ENCODE data around the gene GPR22.

GPR22 gene

DNA sequence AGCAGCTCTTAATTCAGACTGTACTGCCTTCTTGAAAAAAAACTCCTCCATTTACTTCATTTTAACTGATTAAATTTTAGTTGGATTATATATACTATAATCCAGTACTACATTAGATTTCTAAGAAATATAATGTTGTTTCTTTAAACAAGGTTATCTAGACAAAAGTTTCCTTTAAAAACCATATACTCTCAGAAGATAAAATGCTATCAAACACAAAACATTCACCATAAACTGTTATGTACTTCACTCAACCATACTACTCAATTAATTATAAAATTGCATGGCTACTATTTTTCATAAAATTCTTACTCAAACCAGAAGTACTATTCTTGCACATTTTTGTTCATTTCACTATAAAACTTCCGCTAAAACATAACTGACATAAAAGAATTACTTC, 12.7 kb downstream of the GPR22 start:
- no peak for ATAC-seq

DNA sequence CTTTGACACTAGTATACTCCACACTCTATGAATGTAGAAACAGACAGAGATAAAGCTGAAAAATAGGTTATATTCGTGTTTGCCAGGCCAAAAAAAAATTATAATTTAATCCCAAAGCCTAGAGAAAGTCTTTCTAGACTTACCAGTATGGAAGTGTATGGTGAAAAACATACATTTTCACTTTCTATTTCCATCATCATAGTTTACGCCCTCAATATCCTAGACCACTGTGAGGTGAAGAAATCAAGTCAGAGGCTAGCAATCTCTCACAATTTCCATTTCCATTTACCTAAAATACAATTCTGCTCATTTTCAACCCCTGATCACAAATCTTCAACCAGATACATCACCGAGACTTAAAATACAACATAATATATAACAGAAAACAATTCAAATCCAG, 16.2 kb downstream of the GPR22 start:
- TF ChIP-seq, protein P1, sequence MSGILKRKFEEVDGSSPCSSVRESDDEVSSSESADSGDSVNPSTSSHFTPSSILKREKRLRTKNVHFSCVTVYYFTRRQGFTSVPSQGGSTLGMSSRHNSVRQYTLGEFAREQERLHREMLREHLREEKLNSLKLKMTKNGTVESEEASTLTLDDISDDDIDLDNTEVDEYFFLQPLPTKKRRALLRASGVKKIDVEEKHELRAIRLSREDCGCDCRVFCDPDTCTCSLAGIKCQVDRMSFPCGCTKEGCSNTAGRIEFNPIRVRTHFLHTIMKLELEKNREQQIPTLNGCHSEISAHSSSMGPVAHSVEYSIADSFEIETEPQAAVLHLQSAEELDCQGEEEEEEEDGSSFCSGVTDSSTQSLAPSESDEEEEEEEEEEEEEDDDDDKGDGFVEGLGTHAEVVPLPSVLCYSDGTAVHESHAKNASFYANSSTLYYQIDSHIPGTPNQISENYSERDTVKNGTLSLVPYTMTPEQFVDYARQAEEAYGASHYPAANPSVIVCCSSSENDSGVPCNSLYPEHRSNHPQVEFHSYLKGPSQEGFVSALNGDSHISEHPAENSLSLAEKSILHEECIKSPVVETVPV (CRISPR knock-in tag; IDR thresholded peaks at IDR 0.05), result no peak
- no peak for TF ChIP-seq ISL1 (CRISPR knock-in tag; IDR thresholded peaks at IDR 0.05)
- no peak for TF ChIP-seq CSDC2 (CRISPR knock-in tag; IDR thresholded peaks at IDR 0.05)
- no peak for TF ChIP-seq ZNF565 (CRISPR knock-in tag; conservative IDR thresholded peaks at IDR 0.05; ENCODE audit: low read depth)
- TF ChIP-seq BACH2 (CRISPR knock-in tag; IDR thresholded peaks at IDR 0.05; ENCODE audit: borderline replicate concordance), result no peak
- TF ChIP-seq ZNF70 (CRISPR knock-in tag; IDR thresholded peaks at IDR 0.05), result no peak
- no peak for TF ChIP-seq ZC3H10 (CRISPR knock-in tag; IDR thresholded peaks at IDR 0.05)
- TF ChIP-seq, protein P2, sequence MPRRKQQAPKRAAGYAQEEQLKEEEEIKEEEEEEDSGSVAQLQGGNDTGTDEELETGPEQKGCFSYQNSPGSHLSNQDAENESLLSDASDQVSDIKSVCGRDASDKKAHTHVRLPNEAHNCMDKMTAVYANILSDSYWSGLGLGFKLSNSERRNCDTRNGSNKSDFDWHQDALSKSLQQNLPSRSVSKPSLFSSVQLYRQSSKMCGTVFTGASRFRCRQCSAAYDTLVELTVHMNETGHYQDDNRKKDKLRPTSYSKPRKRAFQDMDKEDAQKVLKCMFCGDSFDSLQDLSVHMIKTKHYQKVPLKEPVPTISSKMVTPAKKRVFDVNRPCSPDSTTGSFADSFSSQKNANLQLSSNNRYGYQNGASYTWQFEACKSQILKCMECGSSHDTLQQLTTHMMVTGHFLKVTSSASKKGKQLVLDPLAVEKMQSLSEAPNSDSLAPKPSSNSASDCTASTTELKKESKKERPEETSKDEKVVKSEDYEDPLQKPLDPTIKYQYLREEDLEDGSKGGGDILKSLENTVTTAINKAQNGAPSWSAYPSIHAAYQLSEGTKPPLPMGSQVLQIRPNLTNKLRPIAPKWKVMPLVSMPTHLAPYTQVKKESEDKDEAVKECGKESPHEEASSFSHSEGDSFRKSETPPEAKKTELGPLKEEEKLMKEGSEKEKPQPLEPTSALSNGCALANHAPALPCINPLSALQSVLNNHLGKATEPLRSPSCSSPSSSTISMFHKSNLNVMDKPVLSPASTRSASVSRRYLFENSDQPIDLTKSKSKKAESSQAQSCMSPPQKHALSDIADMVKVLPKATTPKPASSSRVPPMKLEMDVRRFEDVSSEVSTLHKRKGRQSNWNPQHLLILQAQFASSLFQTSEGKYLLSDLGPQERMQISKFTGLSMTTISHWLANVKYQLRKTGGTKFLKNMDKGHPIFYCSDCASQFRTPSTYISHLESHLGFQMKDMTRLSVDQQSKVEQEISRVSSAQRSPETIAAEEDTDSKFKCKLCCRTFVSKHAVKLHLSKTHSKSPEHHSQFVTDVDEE (CRISPR knock-in tag; IDR thresholded peaks at IDR 0.05), result no peak
- TF ChIP-seq TCF4 (CRISPR knock-in tag; IDR thresholded peaks at IDR 0.05; ENCODE audit: borderline replicate concordance), result no peak
- no peak for TF ChIP-seq RARB (CRISPR knock-in tag; IDR thresholded peaks at IDR 0.05)
- TF ChIP-seq, protein P3, sequence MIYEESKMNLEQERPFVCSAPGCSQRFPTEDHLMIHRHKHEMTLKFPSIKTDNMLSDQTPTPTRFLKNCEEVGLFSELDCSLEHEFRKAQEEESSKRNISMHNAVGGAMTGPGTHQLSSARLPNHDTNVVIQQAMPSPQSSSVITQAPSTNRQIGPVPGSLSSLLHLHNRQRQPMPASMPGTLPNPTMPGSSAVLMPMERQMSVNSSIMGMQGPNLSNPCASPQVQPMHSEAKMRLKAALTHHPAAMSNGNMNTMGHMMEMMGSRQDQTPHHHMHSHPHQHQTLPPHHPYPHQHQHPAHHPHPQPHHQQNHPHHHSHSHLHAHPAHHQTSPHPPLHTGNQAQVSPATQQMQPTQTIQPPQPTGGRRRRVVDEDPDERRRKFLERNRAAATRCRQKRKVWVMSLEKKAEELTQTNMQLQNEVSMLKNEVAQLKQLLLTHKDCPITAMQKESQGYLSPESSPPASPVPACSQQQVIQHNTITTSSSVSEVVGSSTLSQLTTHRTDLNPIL (CRISPR knock-in tag; IDR thresholded peaks at IDR 0.05; ENCODE audit: low read depth), result no peak
- TF ChIP-seq PPARA (CRISPR knock-in tag; IDR thresholded peaks at IDR 0.05; ENCODE audit: borderline replicate concordance), result no peak
- TF ChIP-seq TOX (CRISPR knock-in tag; IDR thresholded peaks at IDR 0.05; ENCODE audit: borderline replicate concordance), result no peak
- TF ChIP-seq ZNF8 (CRISPR knock-in tag; IDR thresholded peaks at IDR 0.05), result no peak
- TF ChIP-seq, protein P4, sequence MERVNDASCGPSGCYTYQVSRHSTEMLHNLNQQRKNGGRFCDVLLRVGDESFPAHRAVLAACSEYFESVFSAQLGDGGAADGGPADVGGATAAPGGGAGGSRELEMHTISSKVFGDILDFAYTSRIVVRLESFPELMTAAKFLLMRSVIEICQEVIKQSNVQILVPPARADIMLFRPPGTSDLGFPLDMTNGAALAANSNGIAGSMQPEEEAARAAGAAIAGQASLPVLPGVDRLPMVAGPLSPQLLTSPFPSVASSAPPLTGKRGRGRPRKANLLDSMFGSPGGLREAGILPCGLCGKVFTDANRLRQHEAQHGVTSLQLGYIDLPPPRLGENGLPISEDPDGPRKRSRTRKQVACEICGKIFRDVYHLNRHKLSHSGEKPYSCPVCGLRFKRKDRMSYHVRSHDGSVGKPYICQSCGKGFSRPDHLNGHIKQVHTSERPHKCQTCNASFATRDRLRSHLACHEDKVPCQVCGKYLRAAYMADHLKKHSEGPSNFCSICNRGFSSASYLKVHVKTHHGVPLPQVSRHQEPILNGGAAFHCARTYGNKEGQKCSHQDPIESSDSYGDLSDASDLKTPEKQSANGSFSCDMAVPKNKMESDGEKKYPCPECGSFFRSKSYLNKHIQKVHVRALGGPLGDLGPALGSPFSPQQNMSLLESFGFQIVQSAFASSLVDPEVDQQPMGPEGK (CRISPR knock-in tag; IDR thresholded peaks at IDR 0.05; ENCODE audit: borderline replicate concordance), result no peak
- TF ChIP-seq OSR1 (CRISPR knock-in tag; IDR thresholded peaks at IDR 0.05), result no peak
- no peak for TF ChIP-seq SNAI2 (CRISPR knock-in tag; IDR thresholded peaks at IDR 0.05)
- TF ChIP-seq, protein P5, sequence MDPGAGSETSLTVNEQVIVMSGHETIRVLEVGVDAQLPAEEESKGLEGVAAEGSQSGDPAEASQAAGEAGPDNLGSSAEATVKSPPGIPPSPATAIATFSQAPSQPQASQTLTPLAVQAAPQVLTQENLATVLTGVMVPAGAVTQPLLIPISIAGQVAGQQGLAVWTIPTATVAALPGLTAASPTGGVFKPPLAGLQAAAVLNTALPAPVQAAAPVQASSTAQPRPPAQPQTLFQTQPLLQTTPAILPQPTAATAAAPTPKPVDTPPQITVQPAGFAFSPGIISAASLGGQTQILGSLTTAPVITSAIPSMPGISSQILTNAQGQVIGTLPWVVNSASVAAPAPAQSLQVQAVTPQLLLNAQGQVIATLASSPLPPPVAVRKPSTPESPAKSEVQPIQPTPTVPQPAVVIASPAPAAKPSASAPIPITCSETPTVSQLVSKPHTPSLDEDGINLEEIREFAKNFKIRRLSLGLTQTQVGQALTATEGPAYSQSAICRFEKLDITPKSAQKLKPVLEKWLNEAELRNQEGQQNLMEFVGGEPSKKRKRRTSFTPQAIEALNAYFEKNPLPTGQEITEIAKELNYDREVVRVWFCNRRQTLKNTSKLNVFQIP (CRISPR knock-in tag; IDR thresholded peaks at IDR 0.05; ENCODE audit: borderline replicate concordance, low read depth), result no peak
- TF ChIP-seq ZFP30 (CRISPR knock-in tag; IDR thresholded peaks at IDR 0.05), result no peak

More for the DNA sequence above, 12.7 kb downstream of the GPR22 start:
- TF ChIP-seq ESRRG (CRISPR knock-in tag; IDR thresholded peaks at IDR 0.05), result no peak
- TF ChIP-seq OSR1 (CRISPR knock-in tag; IDR thresholded peaks at IDR 0.05), result no peak
- TF ChIP-seq GLIS3 (CRISPR knock-in tag; IDR thresholded peaks at IDR 0.05), result no peak
- TF ChIP-seq TCF4 (CRISPR knock-in tag; IDR thresholded peaks at IDR 0.05; ENCODE audit: borderline replicate concordance), result no peak
- TF ChIP-seq ZNF8 (CRISPR knock-in tag; IDR thresholded peaks at IDR 0.05), result no peak
- TF ChIP-seq ZFP30 (CRISPR knock-in tag; IDR thresholded peaks at IDR 0.05), result no peak

DNA sequence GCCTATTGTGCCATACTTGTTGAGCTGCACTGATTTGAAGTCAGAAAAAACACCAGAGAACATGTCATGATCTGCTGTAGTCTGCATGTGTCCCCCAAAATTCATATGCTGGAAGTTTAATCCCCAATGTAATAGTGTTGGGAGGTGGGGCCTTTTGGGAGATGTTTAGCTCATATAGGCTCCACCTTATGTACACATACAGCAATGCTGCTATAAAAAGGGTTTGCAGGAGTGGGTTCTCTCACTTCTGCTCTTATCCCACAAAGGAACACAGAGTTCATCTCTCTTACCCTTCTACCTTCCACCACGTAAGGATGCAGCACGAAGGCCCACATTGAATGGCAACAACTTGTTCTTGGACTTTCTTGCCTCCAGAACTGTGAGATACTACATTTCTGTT, 23.0 kb downstream of the GPR22 start:
- TF ChIP-seq ZFP30 (CRISPR knock-in tag; IDR thresholded peaks at IDR 0.05) (no peak), ARNTL (CRISPR knock-in tag; IDR thresholded peaks at IDR 0.05; ENCODE audit: borderline replicate concordance, low read depth) (no peak), TOX (CRISPR knock-in tag; IDR thresholded peaks at IDR 0.05; ENCODE audit: borderline replicate concordance) (no peak), TCF4 (CRISPR knock-in tag; IDR thresholded peaks at IDR 0.05; ENCODE audit: borderline replicate concordance) (no peak), ZNF8 (CRISPR knock-in tag; IDR thresholded peaks at IDR 0.05) (no peak)
- ATAC-seq, result no peak

More for the DNA sequence above, 16.2 kb downstream of the GPR22 start:
- no peak for ATAC-seq
